ENCODE results near the gene VAV2.
A peak's percentile ranks its signal among the peaks of the same experiment; 100 is the strongest.

VAV2 gene

DNA sequence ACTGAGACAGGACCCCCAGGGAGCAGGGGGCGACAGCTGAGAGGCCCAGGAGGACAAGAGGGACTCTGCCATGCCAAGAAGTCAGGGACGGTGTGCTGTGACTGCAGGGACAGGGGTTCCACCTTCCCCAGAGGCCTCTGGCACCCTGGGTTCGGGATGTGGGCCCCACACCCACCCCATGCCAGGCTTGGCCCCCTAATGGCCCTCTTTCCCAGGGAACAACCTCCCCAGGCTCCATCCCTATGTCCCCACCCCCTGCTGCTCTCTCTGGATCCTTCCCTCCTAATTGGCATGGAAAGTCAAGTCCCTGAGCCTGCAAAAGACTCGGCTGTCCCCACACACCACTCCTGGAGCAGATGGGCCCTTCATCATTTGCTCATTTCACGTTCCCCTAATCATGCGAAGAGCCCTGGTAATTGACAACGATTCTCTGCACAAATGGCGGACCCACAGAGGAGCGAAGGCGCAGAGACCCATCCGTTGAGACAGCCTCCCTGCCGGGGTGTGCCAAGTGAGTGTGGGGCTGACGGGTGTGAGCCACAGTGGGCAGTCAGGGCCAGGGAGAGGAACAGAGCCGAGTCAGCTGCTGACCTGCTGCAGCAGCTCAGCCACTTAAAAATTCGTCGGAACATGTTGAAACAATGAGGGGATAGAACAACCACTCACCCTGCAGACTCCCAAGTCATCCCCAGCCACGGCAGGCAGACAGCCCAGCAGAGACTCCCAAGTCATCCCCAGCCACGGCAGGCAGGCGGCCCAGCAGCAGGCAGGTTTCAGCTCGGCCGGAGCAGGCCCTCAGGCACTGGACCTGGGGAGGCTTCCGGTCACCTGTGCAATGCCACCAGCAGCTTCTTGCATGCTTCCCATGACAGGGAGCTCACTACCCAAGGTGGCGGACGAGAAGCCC, 109.0 kb downstream of the VAV2 start:
- peak; percentile 88 to 91 for DNase-seq
- Histone ChIP-seq H3K18ac (ENCODE audit: low read length) (peak overlapping the region; percentile 98), H3K4me3 (ENCODE audit: low read depth, low read length) (no peak overlapping the region), H4K91ac (ENCODE audit: low read depth, low read length) (peak overlapping the region; percentile 100), H3K4ac (ENCODE audit: low read depth, low read length) (peak overlapping the region; percentile 97), H3K4me2 (ENCODE audit: low read length) (no peak overlapping the region), H4K12ac (ENCODE audit: low read depth, low read length) (peak overlapping the region; percentile 24), H2BK5ac (ENCODE audit: low read depth, low read length, poor library complexity) (peak overlapping the region; percentile 99), H3K79me2 (ENCODE audit: control insufficient read depth, insufficient read depth, low read length, poor library complexity) (peaks cover 74% of the 10 kb centered on the region), H3K27me3 (ENCODE audit: insufficient read depth, low read length) (no peaks in the 10 kb centered on the region), H3K14ac (ENCODE audit: low read length) (peak overlapping the region; percentile 100), H3K79me1 (ENCODE audit: low read length) (peaks cover 80% of the 10 kb centered on the region), H3K36me3 (ENCODE audit: control insufficient read depth in 1 of 2, insufficient read depth in 2 of 2, low read length in 2 of 2) (peaks cover 7 to 8% of the 10 kb centered on the region in 2 experiments), H3K9me3 (ENCODE audit: insufficient read depth, low read depth, low read length) (peaks cover under 1% of the 10 kb centered on the region), H3K9ac (ENCODE audit: low read length) (no peak overlapping the region), H4K8ac (ENCODE audit: low read depth, low read length) (peak overlapping the region; percentile 97), H2BK12ac (ENCODE audit: low read length) (peak overlapping the region; percentile 98), H2BK120ac (ENCODE audit: insufficient read depth, low read length, poor library complexity) (peak overlapping the region; percentile 100), H3K4me1 (ENCODE audit: control insufficient read depth in 1 of 2, insufficient read depth in 2 of 2, low read length in 2 of 2) (peaks cover 77 to 82% of the 10 kb centered on the region in 2 experiments), H2AK5ac (ENCODE audit: low read length) (peak overlapping the region; percentile 81), H2AFZ (ENCODE audit: insufficient read depth, low read length, poor library complexity) (peak overlapping the region; percentile 8), H3K27ac (ENCODE audit: low read depth, low read length) (peak overlapping the region; percentile 99), H3K23ac (ENCODE audit: low read length) (no peak overlapping the region)
- WGBS (ENCODE audit: extremely low coverage, insufficient coverage, insufficient read length) = no CpG with 5 or more reads among the region's 24 CpGs

DNA sequence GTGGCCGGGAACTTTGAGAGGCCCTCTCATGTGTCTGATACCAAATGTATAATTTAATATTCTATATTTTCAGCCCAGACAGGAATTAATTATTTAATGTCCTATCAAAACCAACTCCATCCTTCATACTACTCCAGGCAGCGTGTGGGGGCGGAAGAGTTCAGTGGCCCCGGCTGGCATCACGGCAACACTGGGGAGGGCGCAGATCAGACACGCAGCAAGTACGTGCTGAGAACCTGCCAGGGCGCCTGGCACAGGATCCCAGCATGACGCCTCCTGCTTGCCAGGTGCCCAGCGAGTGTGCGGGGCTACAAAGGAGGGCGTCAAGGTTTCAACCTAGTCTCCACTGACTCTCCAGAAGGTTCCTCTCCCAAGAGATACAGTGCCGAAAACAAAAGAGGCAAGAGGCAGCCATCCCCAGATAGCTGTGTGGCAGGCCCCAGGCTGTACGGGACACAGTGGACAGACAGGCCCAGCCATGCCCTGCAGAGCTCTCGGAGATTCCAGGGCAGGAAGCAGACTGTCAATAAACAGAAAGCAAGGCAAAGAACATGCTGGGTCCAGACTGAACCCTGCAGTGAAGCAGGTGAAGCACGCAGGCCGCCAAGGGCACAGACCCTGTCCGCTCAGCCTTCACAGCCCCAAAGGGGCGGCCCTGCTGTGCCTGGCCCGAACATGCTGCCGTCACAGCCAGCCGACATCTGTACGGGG, 110.3 kb downstream of the VAV2 start:
- Histone ChIP-seq H3K9ac (ENCODE audit: low read length) (peak overlapping the region; percentile 3), H2AK5ac (ENCODE audit: low read length) (peak overlapping the region; percentile 99), H3K4me2 (ENCODE audit: low read length) (peak overlapping the region; percentile 5), H2BK5ac (ENCODE audit: low read depth, low read length, poor library complexity) (peak overlapping the region; percentile 99), H2AFZ (ENCODE audit: insufficient read depth, low read length, poor library complexity) (peak overlapping the region; percentile 84), H3K36me3 (ENCODE audit: control insufficient read depth in 1 of 2, insufficient read depth in 2 of 2, low read length in 2 of 2) (peaks cover 7 to 10% of the 10 kb centered on the region in 2 experiments), H3K79me1 (ENCODE audit: low read length) (peaks cover 80% of the 10 kb centered on the region), H3K4me1 (ENCODE audit: control insufficient read depth in 1 of 2, insufficient read depth in 2 of 2, low read length in 2 of 2) (peaks cover 78 to 82% of the 10 kb centered on the region in 2 experiments), H2BK12ac (ENCODE audit: low read length) (peak overlapping the region; percentile 98), H3K79me2 (ENCODE audit: control insufficient read depth, insufficient read depth, low read length, poor library complexity) (peaks cover 74% of the 10 kb centered on the region), H4K91ac (ENCODE audit: low read depth, low read length) (peak overlapping the region; percentile 100), H3K4me3 (ENCODE audit: low read depth, low read length) (no peak overlapping the region), H4K12ac (ENCODE audit: low read depth, low read length) (peak overlapping the region; percentile 68), H3K4ac (ENCODE audit: low read depth, low read length) (peak overlapping the region; percentile 97), H3K27me3 (ENCODE audit: insufficient read depth, low read length) (no peaks in the 10 kb centered on the region), H3K9me3 (ENCODE audit: insufficient read depth, low read depth, low read length) (peaks cover 2% of the 10 kb centered on the region), H3K23ac (ENCODE audit: low read length) (no peak overlapping the region), H4K8ac (ENCODE audit: low read depth, low read length) (peak overlapping the region; percentile 97), H3K14ac (ENCODE audit: low read length) (peak overlapping the region; percentile 100), H2BK120ac (ENCODE audit: insufficient read depth, low read length, poor library complexity) (peak overlapping the region; percentile 100), H3K18ac (ENCODE audit: low read length) (peak overlapping the region; percentile 98), H3K27ac (ENCODE audit: low read depth, low read length) (peak overlapping the region; percentile 99)
- WGBS (ENCODE audit: extremely low coverage, insufficient coverage, insufficient read length) = no CpG with 5 or more reads among the region's 24 CpGs
- DNase-seq = peak; percentile 69 to 74

DNA sequence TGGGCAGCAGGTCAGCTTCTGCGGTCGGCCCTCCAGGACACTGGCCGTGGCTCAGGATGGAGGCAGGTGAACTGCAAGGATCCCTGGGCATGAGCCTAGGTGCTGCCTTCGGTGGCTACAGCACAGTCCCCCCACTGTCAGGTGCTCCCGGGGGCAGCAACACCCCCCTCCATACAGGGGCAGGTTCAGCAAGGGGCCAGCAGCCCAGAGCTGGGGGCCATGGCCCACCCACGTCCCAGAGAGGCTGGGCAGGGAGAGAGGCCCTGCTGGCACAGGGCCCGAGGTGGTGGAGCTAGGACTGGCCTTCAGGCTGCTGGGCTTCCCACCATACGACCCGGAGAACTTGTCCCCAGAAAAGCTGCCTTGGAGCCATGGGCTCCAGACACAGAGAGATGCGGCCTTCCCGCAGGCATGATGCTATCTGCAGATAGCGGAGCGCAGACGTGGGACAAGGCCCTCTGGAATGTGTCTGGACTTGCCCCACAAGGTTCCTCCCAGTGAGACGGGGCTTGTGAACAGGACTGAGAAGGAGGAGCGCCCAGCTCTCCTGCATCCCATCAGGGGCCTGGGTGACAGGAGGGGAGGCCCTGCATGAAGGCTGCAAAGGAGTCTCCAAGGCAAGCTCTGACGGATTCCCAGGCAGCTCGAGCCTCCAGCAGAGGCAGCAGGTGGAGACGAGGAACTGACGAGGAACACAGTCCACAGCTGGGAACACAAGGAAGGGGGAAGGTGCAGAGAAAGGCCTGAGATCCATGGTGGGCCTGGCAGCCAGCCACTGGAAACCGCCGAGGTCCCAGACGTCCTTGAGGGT, 111.1 kb downstream of the VAV2 start:
- peak overlapping the region; percentile 20 for H4K12ac ChIP-seq (ENCODE audit: low read depth, low read length)
- H4K8ac ChIP-seq (ENCODE audit: low read depth, low read length) = peak overlapping the region; percentile 77
- WGBS (ENCODE audit: extremely low coverage, insufficient coverage, insufficient read length) = no CpG with 5 or more reads among the region's 23 CpGs
- peak overlapping the region; percentile 10 for H3K9ac ChIP-seq (ENCODE audit: low read length)
- peak overlapping the region; percentile 100 for H2BK120ac ChIP-seq (ENCODE audit: insufficient read depth, low read length, poor library complexity)
- no peaks in the 10 kb centered on the region for H3K27me3 ChIP-seq (ENCODE audit: insufficient read depth, low read length)
- H2BK5ac ChIP-seq (ENCODE audit: low read depth, low read length, poor library complexity) = peak overlapping the region; percentile 99
- peaks cover 74% of the 10 kb centered on the region for H3K79me2 ChIP-seq (ENCODE audit: control insufficient read depth, insufficient read depth, low read length, poor library complexity)
- H2BK12ac ChIP-seq (ENCODE audit: low read length) = peak overlapping the region; percentile 90
- peak overlapping the region; percentile 44 for H3K4me2 ChIP-seq (ENCODE audit: low read length)
- peak overlapping the region; percentile 99 for H3K27ac ChIP-seq (ENCODE audit: low read depth, low read length)
- H3K4ac ChIP-seq (ENCODE audit: low read depth, low read length) = peak overlapping the region; percentile 97
- peaks cover 78 to 82% of the 10 kb centered on the region in 2 experiments for H3K4me1 ChIP-seq (ENCODE audit: control insufficient read depth in 1 of 2, insufficient read depth in 2 of 2, low read length in 2 of 2)
- H2AFZ ChIP-seq (ENCODE audit: insufficient read depth, low read length, poor library complexity) = peak overlapping the region; percentile 38
- H3K79me1 ChIP-seq (ENCODE audit: low read length) = peaks cover 81% of the 10 kb centered on the region
- DNase-seq = peak; percentile 99
- peaks cover 7 to 8% of the 10 kb centered on the region in 2 experiments for H3K36me3 ChIP-seq (ENCODE audit: control insufficient read depth in 1 of 2, insufficient read depth in 2 of 2, low read length in 2 of 2)
- peak overlapping the region; percentile 98 for H3K14ac ChIP-seq (ENCODE audit: low read length)
- peak overlapping the region; percentile 100 for H4K91ac ChIP-seq (ENCODE audit: low read depth, low read length)
- peak overlapping the region; percentile 97 for H3K18ac ChIP-seq (ENCODE audit: low read length)
- no peak overlapping the region for H3K4me3 ChIP-seq (ENCODE audit: low read depth, low read length)
- peak overlapping the region; percentile 95 for H2AK5ac ChIP-seq (ENCODE audit: low read length)
- H3K23ac ChIP-seq (ENCODE audit: low read length) = no peak overlapping the region
- peaks cover 2% of the 10 kb centered on the region for H3K9me3 ChIP-seq (ENCODE audit: insufficient read depth, low read depth, low read length)

DNA sequence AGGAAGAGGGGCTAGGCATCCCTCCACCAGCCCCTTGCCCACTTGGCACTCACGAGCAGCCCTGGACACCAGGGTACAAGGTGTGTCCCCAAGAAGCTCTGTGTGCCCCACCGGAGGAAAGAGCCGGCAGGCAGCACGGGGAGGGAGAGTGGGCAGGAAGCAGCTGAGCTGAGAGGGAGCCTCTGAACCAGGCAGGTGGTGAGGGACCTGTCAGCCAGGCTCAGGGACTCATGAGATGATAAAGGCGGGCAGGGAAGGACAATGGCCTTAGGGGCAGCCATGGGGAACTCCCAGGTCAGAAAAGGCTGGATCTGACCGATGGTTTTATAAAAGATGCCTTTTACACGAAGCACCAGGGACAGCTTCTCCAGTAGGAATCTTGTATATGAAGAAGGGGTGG, 112.0 kb downstream of the VAV2 start:
- peaks cover 79% of the 10 kb centered on the region for H3K79me2 ChIP-seq (ENCODE audit: control insufficient read depth, insufficient read depth, low read length, poor library complexity)
- peak; percentile 69 to 74 for DNase-seq
- peak overlapping the region; percentile 98 for H3K27ac ChIP-seq (ENCODE audit: low read depth, low read length)
- H3K9me3 ChIP-seq (ENCODE audit: insufficient read depth, low read depth, low read length) = peaks cover 2% of the 10 kb centered on the region
- H3K4me1 ChIP-seq (ENCODE audit: control insufficient read depth in 1 of 2, insufficient read depth in 2 of 2, low read length in 2 of 2) = peaks cover 84 to 85% of the 10 kb centered on the region in 2 experiments
- no peaks in the 10 kb centered on the region for H3K27me3 ChIP-seq (ENCODE audit: insufficient read depth, low read length)
- H2BK5ac ChIP-seq (ENCODE audit: low read depth, low read length, poor library complexity) = peak overlapping the region; percentile 94
- WGBS (ENCODE audit: extremely low coverage, insufficient coverage, insufficient read length) = no CpG with 5 or more reads among the region's 7 CpGs
- H4K91ac ChIP-seq (ENCODE audit: low read depth, low read length) = peak overlapping the region; percentile 99
- H3K4ac ChIP-seq (ENCODE audit: low read depth, low read length) = peak overlapping the region; percentile 92
- no peak overlapping the region for H3K23ac ChIP-seq (ENCODE audit: low read length)
- H4K12ac ChIP-seq (ENCODE audit: low read depth, low read length) = peak overlapping the region; percentile 46
- peak overlapping the region; percentile 90 for H2BK12ac ChIP-seq (ENCODE audit: low read length)
- H3K4me3 ChIP-seq (ENCODE audit: low read depth, low read length) = no peak overlapping the region
- peak overlapping the region; percentile 50 for H2AFZ ChIP-seq (ENCODE audit: insufficient read depth, low read length, poor library complexity)
- peak overlapping the region; percentile 84 for H2BK120ac ChIP-seq (ENCODE audit: insufficient read depth, low read length, poor library complexity)
- peak overlapping the region; percentile 98 for H3K14ac ChIP-seq (ENCODE audit: low read length)
- peaks cover 85% of the 10 kb centered on the region for H3K79me1 ChIP-seq (ENCODE audit: low read length)
- H3K4me2 ChIP-seq (ENCODE audit: low read length) = no peak overlapping the region
- peaks cover 5 to 7% of the 10 kb centered on the region in 2 experiments for H3K36me3 ChIP-seq (ENCODE audit: control insufficient read depth in 1 of 2, insufficient read depth in 2 of 2, low read length in 2 of 2)
- H3K18ac ChIP-seq (ENCODE audit: low read length) = peak overlapping the region; percentile 97
- peak overlapping the region; percentile 98 for H2AK5ac ChIP-seq (ENCODE audit: low read length)
- no peak overlapping the region for H3K9ac ChIP-seq (ENCODE audit: low read length)
- peak overlapping the region; percentile 77 for H4K8ac ChIP-seq (ENCODE audit: low read depth, low read length)
